HG03064 (cell line): ENCODE results near the gene MMD2.

ENCODE experiments used
- ATAC-seq: cut with Tn5 transposase; IDR thresholded peaks from one replicate; pipeline ENCODE4 v1.9.1; 2021; ENCODE audit warnings: low read depth; ENCODE audit not compliant: unreplicated experiment

MMD2 gene

GRCh38 chr7:4959893-4960292 is 906 bp upstream of the MMD2 start:
- ATAC-seq, result no peak

- ATAC-seq, result no peak
Observed at GRCh38 chr7:4959306-4959705, 319 bp upstream of the MMD2 start.

GRCh38 chr7:4957847-4958476 is 1.0 kb downstream of the MMD2 start:
- ATAC-seq, result no peak

- no peak for ATAC-seq
Observed at GRCh38 chr7:4951903-4952636, 6.9 kb downstream of the MMD2 start.

- no peak for ATAC-seq
Observed at GRCh38 chr7:4951304-4951703, 7.7 kb downstream of the MMD2 start.

GRCh38 chr7:4948402-4948801 is 10.6 kb downstream of the MMD2 start:
- ATAC-seq, result no peak

- no peak for ATAC-seq
Observed at GRCh38 chr7:4945949-4946348, 13.0 kb downstream of the MMD2 start.

GRCh38 chr7:4944939-4945338 is 14.0 kb downstream of the MMD2 start:
- ATAC-seq, result no peak

- no peak for ATAC-seq
Observed at GRCh38 chr7:4943297-4943696, 15.7 kb downstream of the MMD2 start.

- ATAC-seq, result no peak
Observed at GRCh38 chr7:4939971-4940728, 18.8 kb downstream of the MMD2 start.

- ATAC-seq, result no peak
Observed at GRCh38 chr7:4937411-4937810, 21.6 kb downstream of the MMD2 start.

GRCh38 chr7:4934419-4935025 is 24.5 kb downstream of the MMD2 start:
- ATAC-seq, result no peak

GRCh38 chr7:4931943-4932342 is 27.0 kb downstream of the MMD2 start:
- no peak for ATAC-seq

GRCh38 chr7:4929005-4929404 is 30.0 kb downstream of the MMD2 start:
- ATAC-seq, result no peak

- no peak for ATAC-seq
Observed at GRCh38 chr7:4928445-4928844, 30.5 kb downstream of the MMD2 start.

- no peak for ATAC-seq
Observed at GRCh38 chr7:4919969-4920766, 38.8 kb downstream of the MMD2 start.

GRCh38 chr7:4916113-4916512 is 42.9 kb downstream of the MMD2 start:
- no peak for ATAC-seq

GRCh38 chr7:4911111-4911828 is 47.7 kb downstream of the MMD2 start:
- no peak for ATAC-seq

- no peak for ATAC-seq
Observed at GRCh38 chr7:4906682-4907081, 52.3 kb downstream of the MMD2 start.

- no peak for ATAC-seq
Observed at GRCh38 chr7:4905171-4905570, 53.8 kb downstream of the MMD2 start.
